CD4-positive, alpha-beta T cell (primary cell): ENCODE data around the gene CATSPERE. TPM values are rescaled to one million over a fixed set of nuclear protein-coding genes. Genes with fewer than 3 reads are reported as not detected.
"Not testable (repeated sequence)": the region's sequence is repeated elsewhere in the genome, so short reads cannot be mapped to it uniquely, and the experiment has no call there.

Experiments used
- ATAC-seq: fragments of 200-7000 bp; cut with Tn5 transposase; one replicate; pipeline ENCODE4 v1.10.0; 2022; ENCODE audit warnings: mild to moderate bottlenecking; ENCODE audit not compliant: poor library complexity
- CTCF ChIA-PET: fragments of 350-600 bp; sonication (Branson Sonifier 250); formaldehyde crosslinking; loops from one replicate; lab custom pipeline; 2021; ENCODE audit warnings: antibody characterized with exemption, inconsistent platforms; lab: Charles Lee
- POLR2A ChIA-PET: fragments of 350-600 bp; sonication (Branson Sonifier 250); formaldehyde crosslinking; loops from one replicate; lab custom pipeline; 2021; ENCODE audit warnings: antibody characterized with exemption, inconsistent platforms; lab: Charles Lee
- DNase-seq, 14 experiments: peaks; one replicate each; pipeline ENCODE4 v3.0.0-alpha.2; 2013 to 2020; ENCODE audit warnings: mixed read lengths in 2 of 14
- H3K27ac ChIP-seq, 2 donors: one replicate each; pipeline versions ENCODE4 v1.5.1 to v1.7.0; 2013; ENCODE audit warnings: low read length in 2 of 2, low read depth in 1 of 2, mild to moderate bottlenecking in 1 of 2
- H3K27me3 ChIP-seq, 2 experiments: 1 replicate in 1 of 2; 2 replicates in 1 of 2; pipeline versions ENCODE4 v1.6.1 to v1.7.0; 2013; ENCODE audit warnings: low read length in 2 of 2, control low read depth in 1 of 2, mild to moderate bottlenecking in 1 of 2, moderate library complexity in 1 of 2; ENCODE audit not compliant: insufficient read depth in 2 of 2, control insufficient read depth in 1 of 2
- H3K36me3 ChIP-seq: one replicate; pipeline ENCODE4 v1.6.1; 2013; ENCODE audit warnings: low read length, control low read depth; ENCODE audit not compliant: insufficient read depth
- H3K4me1 ChIP-seq: one replicate; pipeline ENCODE4 v1.6.1; 2013; ENCODE audit warnings: low read length, control low read depth; ENCODE audit not compliant: insufficient read depth
- H3K4me3 ChIP-seq: one replicate; pipeline ENCODE4 v1.5.1; 2013; ENCODE audit warnings: mild to moderate bottlenecking, low read length, moderate library complexity
- H3K9me3 ChIP-seq, 2 experiments: 1 replicate in 1 of 2; 2 replicates in 1 of 2; pipeline versions ENCODE4 v1.6.1 to v1.7.0; 2013; ENCODE audit warnings: low read length in 2 of 2, mild to moderate bottlenecking in 2 of 2, control low read depth in 1 of 2, moderate library complexity in 1 of 2; ENCODE audit not compliant: control insufficient read depth in 1 of 2, insufficient read depth in 1 of 2
- H3K27ac Mint-ChIP-seq: one replicate; pipeline ENCODE4 v1.8.0; 2020; ENCODE audit warnings: mixed read lengths
- H3K27me3 Mint-ChIP-seq: one replicate; pipeline ENCODE4 v1.8.0; 2021; ENCODE audit warnings: mixed read lengths
- H3K36me3 Mint-ChIP-seq: one replicate; pipeline ENCODE4 v1.8.0; 2021; ENCODE audit warnings: low read depth, mixed read lengths
- H3K4me1 Mint-ChIP-seq: one replicate; pipeline ENCODE4 v1.8.0; 2021; ENCODE audit warnings: low read depth, mixed read lengths
- H3K4me3 Mint-ChIP-seq: one replicate; pipeline ENCODE4 v1.8.0; 2020; ENCODE audit warnings: mild to moderate bottlenecking, mixed read lengths
- H3K9me3 Mint-ChIP-seq: one replicate; pipeline ENCODE4 v1.8.0; 2020; ENCODE audit warnings: mixed read lengths
- intact Hi-C, 2 experiments: fragments of 100-400 bp; cut with DNase I in 1 of 2; cut with micrococcal nuclease in 1 of 2; formaldehyde crosslinking; loops; one replicate each; pipeline versions ENCODE4 v1.15.1 to v1.9.0; 2023 to 2025; cut with DNase I, micrococcal nuclease
- total RNA-seq, 174 experiments: library from RNA in 2 of 174; stranded (reverse) in 2 of 174; gene quantifications; one replicate each; pipeline ENCODE4 v1.2.3 and lab custom pipeline; 2021 to 2026
- TF ChIP-seq, protein P1 (sequence below): fragments of 200-600 bp; IDR thresholded peaks from one replicate; pipeline ENCODE4 v1.8.0; 2022; ENCODE audit warnings: antibody characterized with exemption, mild to moderate bottlenecking

The CATSPERE gene
- total RNA-seq, 2 experiments from 2014 or later, result 0.91 to 1.4 TPM

DNA sequence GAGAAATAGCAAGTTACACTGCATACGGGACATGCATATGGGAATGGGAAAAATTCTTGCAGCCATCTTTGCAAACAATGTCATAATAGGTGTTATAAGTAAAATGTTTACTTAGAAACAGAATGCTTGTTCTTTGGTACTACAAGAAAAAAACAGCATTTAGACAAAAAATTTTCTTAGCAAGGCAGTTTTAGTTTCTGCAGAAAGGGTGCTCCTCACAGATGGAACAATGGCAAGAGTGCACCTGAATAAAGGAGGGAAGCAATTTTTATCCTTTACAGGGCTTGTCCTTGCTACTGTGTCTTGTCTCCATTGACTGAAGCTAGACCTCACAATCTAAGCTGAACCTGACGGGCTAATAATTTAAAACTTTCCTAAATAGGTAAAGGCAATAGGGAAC, 112.7 kb downstream of the CATSPERE start:
- Mint-ChIP-seq H3K4me1 (no peaks in the 10 kb centered on the region), H3K27ac (no peak overlapping the region), H3K36me3 (peaks cover 25% of the 10 kb centered on the region), H3K4me3 (no peak overlapping the region), H3K27me3 (no peaks in the 10 kb centered on the region), H3K9me3 (peaks cover 6% of the 10 kb centered on the region)
- Histone ChIP-seq H3K9me3 (peaks cover 33 to 46% of the 10 kb centered on the region in 2 experiments), H3K36me3 (no peaks in the 10 kb centered on the region), H3K27me3 (no peaks in the 10 kb centered on the region), H3K4me1 (no peaks in the 10 kb centered on the region), H3K27ac (no peak overlapping the region), H3K4me3 (no peak overlapping the region)
- ATAC-seq (no peak), DNase-seq (no peak)
- ChIA-PET POLR2A (no interaction called here), CTCF (no interaction called here)
- TF ChIP-seq, protein P1, sequence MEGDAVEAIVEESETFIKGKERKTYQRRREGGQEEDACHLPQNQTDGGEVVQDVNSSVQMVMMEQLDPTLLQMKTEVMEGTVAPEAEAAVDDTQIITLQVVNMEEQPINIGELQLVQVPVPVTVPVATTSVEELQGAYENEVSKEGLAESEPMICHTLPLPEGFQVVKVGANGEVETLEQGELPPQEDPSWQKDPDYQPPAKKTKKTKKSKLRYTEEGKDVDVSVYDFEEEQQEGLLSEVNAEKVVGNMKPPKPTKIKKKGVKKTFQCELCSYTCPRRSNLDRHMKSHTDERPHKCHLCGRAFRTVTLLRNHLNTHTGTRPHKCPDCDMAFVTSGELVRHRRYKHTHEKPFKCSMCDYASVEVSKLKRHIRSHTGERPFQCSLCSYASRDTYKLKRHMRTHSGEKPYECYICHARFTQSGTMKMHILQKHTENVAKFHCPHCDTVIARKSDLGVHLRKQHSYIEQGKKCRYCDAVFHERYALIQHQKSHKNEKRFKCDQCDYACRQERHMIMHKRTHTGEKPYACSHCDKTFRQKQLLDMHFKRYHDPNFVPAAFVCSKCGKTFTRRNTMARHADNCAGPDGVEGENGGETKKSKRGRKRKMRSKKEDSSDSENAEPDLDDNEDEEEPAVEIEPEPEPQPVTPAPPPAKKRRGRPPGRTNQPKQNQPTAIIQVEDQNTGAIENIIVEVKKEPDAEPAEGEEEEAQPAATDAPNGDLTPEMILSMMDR, result no peak
- intact Hi-C loops, result no loop called here

DNA sequence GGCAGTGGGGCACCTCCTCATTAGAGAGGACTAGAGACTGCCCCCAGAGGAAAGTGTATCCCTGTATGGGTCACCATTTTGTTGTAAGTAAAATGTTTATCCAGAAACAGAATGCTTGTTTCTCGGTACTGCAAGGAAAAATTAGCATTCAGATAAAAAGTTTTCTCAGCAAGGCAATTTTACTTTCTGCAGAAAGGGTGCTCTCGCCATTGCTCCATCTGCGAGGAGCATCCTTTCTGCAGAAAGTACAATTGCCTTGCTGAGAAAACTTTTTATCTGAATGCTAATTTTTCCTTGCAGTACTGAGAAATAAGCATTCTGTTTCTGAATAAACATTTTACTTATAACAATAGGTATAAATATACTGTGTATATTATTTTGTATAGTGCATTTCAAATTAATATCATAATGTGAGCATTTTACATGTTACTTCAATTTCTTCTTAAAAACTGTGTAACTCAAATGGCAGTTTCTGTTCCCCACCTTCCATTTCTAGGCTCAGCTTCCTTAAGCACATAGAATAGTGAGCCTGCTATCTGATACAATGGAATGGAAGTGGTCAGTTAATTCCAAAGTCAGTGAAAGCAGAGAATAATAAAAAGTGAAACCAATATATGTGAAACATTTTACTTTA, 115.3 kb downstream of the CATSPERE start:
- no peaks in the 10 kb centered on the region for H3K4me1 Mint-ChIP-seq
- H3K27ac Mint-ChIP-seq, result no peak overlapping the region
- H3K27me3 Mint-ChIP-seq, result no peaks in the 10 kb centered on the region
- TF ChIP-seq, protein P1, result no peak
- ATAC-seq, result no peak
- H3K4me3 Mint-ChIP-seq, result no peak overlapping the region
- H3K9me3 Mint-ChIP-seq, result peaks cover 12% of the 10 kb centered on the region
- H3K36me3 Mint-ChIP-seq, result peaks cover 20% of the 10 kb centered on the region
- ChIA-PET POLR2A (no interaction called here), CTCF (no interaction called here)
- no peaks in the 10 kb centered on the region for H3K4me1 ChIP-seq
- no peaks in the 10 kb centered on the region for H3K36me3 ChIP-seq
- H3K4me3 ChIP-seq, result no peak overlapping the region
- H3K27ac ChIP-seq, result no peak overlapping the region
- no peak for DNase-seq
- intact Hi-C loops, result no loop called here
- peaks cover 31 to 46% of the 10 kb centered on the region in 2 experiments for H3K9me3 ChIP-seq
- H3K27me3 ChIP-seq, result no peaks in the 10 kb centered on the region

DNA sequence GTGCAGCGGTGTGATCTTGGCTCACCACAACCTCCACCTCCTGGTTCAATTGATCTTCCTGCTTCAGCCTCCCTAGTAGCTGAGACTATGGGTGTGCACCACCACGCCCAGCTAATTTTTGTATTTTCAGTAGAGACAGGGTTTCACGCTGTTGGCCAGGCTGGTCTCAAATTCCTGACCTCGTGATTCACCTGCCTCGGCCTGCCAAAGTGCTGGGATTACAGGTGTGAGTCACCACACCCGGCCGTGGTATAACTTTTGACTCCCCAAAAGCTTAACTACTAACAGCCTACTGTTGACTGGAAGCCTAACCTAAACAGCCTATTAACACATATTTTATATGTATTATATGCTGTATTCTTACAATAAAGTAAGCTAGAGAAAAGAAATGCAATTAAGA, 117.1 kb downstream of the CATSPERE start:
- H3K4me3 Mint-ChIP-seq, POLR2A ChIA-PET, H3K9me3 Mint-ChIP-seq, ATAC-seq, CTCF ChIA-PET, H3K4me3 ChIP-seq, H3K27ac ChIP-seq, H3K27me3 Mint-ChIP-seq, H3K36me3 ChIP-seq, H3K27me3 ChIP-seq, H3K4me1 ChIP-seq, DNase-seq, H3K27ac Mint-ChIP-seq, H3K4me1 Mint-ChIP-seq, intact Hi-C loops: not testable (repeated sequence)
- peaks cover 17% of the 10 kb centered on the region for H3K36me3 Mint-ChIP-seq
- H3K9me3 ChIP-seq, result peaks cover 26 to 46% of the 10 kb centered on the region in 2 experiments
